Measurements from ENCODE around the gene R3HDML.

The R3HDML gene

GRCh38 chr20:44349349-44349748 is 12.5 kb downstream of the R3HDML start:
- Histone ChIP-seq H3K18ac (ENCODE audit: low read depth in 1 of 2, low read length in 2 of 2) (no peak overlapping the region), H3K4me1 (ENCODE audit: control insufficient read depth, insufficient read depth, low read depth, low read length) (no peaks in the 10 kb centered on the region), H3K27me3 (ENCODE audit: control insufficient read depth in 1 of 2, insufficient read depth in 1 of 2, low read length in 2 of 2) (peaks cover 8 to 24% of the 10 kb centered on the region in 2 experiments), H3K14ac (ENCODE audit: low read length in 2 of 2) (no peak overlapping the region), H3K79me1 (replicated peaks; ENCODE audit: low read length, poor library complexity, severe bottlenecking) (no peaks in the 10 kb centered on the region), H2BK5ac (ENCODE audit: low read depth, low read length, poor library complexity, severe bottlenecking) (no peak overlapping the region), H3K4me3 (ENCODE audit: insufficient read depth in 1 of 2, low read depth in 1 of 2, low read length in 2 of 2) (no peak overlapping the region), H4K8ac (ENCODE audit: low read length) (no peak overlapping the region), H2AFZ (ENCODE audit: low read depth, low read length) (no peak overlapping the region), H3K9ac (ENCODE audit: low read length) (no peak overlapping the region), H2AK5ac (ENCODE audit: low read length, severe bottlenecking) (no peak overlapping the region), H2BK12ac (ENCODE audit: low read length in 2 of 2) (no peak overlapping the region), H3K27ac (ENCODE audit: low read length, poor library complexity, severe bottlenecking) (no peak overlapping the region), H3K4me2 (ENCODE audit: low read length, poor library complexity, severe bottlenecking) (no peak overlapping the region), H3K36me3 (ENCODE audit: control insufficient read depth in 1 of 2, insufficient read depth in 2 of 2, low read depth in 1 of 2, low read length in 2 of 2) (no peaks in the 10 kb centered on the region), H3K4ac (ENCODE audit: low read depth in 1 of 2, low read length in 2 of 2) (no peak overlapping the region), H3K23ac (ENCODE audit: low read length in 2 of 2) (no peak overlapping the region), H2BK15ac (ENCODE audit: low read depth, poor library complexity, severe bottlenecking) (no peak overlapping the region), H4K91ac (ENCODE audit: low read length) (no peak overlapping the region), H2BK120ac (ENCODE audit: low read depth, low read length) (no peak overlapping the region), H3K9me3 (ENCODE audit: control insufficient read depth, low read length) (no peaks in the 10 kb centered on the region)
- DNase-seq, result no peak
- 66% methylated on average over 3 of the region's 3 CpGs for WGBS

DNA sequence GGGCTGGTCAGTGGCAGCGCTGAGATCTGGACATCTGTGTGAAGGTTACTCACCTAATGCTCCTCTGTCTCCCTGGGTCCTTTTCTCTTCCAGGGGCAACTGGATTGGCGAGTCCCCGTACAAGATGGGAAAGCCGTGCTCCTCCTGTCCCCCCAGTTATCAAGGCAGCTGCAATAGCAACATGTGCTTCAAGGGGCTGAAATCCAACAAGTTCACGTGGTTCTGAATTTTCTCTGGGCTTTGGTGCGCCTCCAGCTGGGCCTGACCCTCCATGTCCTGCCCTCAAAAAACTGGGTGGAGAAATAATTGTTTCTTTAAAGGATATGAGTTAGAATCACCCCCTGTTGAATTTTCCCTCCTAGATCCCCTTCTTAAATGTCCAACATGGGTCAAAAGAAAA is 13.7 kb downstream of the R3HDML start:
- Histone ChIP-seq H3K79me1 (replicated peaks; ENCODE audit: low read length, poor library complexity, severe bottlenecking) (no peaks in the 10 kb centered on the region), H4K91ac (ENCODE audit: low read length) (no peak overlapping the region), H2BK12ac (ENCODE audit: low read length in 2 of 2) (no peak overlapping the region), H3K18ac (ENCODE audit: low read depth in 1 of 2, low read length in 2 of 2) (no peak overlapping the region), H2BK15ac (ENCODE audit: low read depth, poor library complexity, severe bottlenecking) (no peak overlapping the region), H3K9me3 (ENCODE audit: control insufficient read depth, low read length) (no peaks in the 10 kb centered on the region), H3K23ac (ENCODE audit: low read length in 2 of 2) (no peak overlapping the region), H3K27me3 (ENCODE audit: control insufficient read depth in 1 of 2, insufficient read depth in 1 of 2, low read length in 2 of 2) (peaks cover 8 to 29% of the 10 kb centered on the region in 2 experiments), H3K4me1 (ENCODE audit: control insufficient read depth, insufficient read depth, low read depth, low read length) (no peaks in the 10 kb centered on the region), H3K36me3 (ENCODE audit: control insufficient read depth in 1 of 2, insufficient read depth in 2 of 2, low read depth in 1 of 2, low read length in 2 of 2) (no peaks in the 10 kb centered on the region), H2AK5ac (ENCODE audit: low read length, severe bottlenecking) (no peak overlapping the region), H3K4me2 (ENCODE audit: low read length, poor library complexity, severe bottlenecking) (no peak overlapping the region), H3K4me3 (ENCODE audit: insufficient read depth in 1 of 2, low read depth in 1 of 2, low read length in 2 of 2) (no peak overlapping the region), H3K14ac (ENCODE audit: low read length in 2 of 2) (no peak overlapping the region), H2BK120ac (ENCODE audit: low read depth, low read length) (no peak overlapping the region), H4K8ac (ENCODE audit: low read length) (no peak overlapping the region), H3K9ac (ENCODE audit: low read length) (no peak overlapping the region), H3K27ac (ENCODE audit: low read length, poor library complexity, severe bottlenecking) (no peak overlapping the region), H3K4ac (ENCODE audit: low read depth in 1 of 2, low read length in 2 of 2) (no peak overlapping the region), H2BK5ac (ENCODE audit: low read depth, low read length, poor library complexity, severe bottlenecking) (no peak overlapping the region), H2AFZ (ENCODE audit: low read depth, low read length) (no peak overlapping the region)
- DNase-seq, result no peak
- WGBS, result 95% methylated on average over 6 of the region's 6 CpGs

GRCh38 chr20:44354979-44355497 is 18.2 kb downstream of the R3HDML start:
- Histone ChIP-seq H3K23ac (ENCODE audit: low read length in 2 of 2) (no peak overlapping the region), H2AFZ (ENCODE audit: low read depth, low read length) (no peak overlapping the region), H3K4me3 (ENCODE audit: insufficient read depth in 1 of 2, low read depth in 1 of 2, low read length in 2 of 2) (no peak overlapping the region), H3K4me1 (ENCODE audit: control insufficient read depth, insufficient read depth, low read depth, low read length) (no peaks in the 10 kb centered on the region), H2BK5ac (ENCODE audit: low read depth, low read length, poor library complexity, severe bottlenecking) (no peak overlapping the region), H2AK5ac (ENCODE audit: low read length, severe bottlenecking) (no peak overlapping the region), H3K9ac (ENCODE audit: low read length) (no peak overlapping the region), H4K8ac (ENCODE audit: low read length) (no peak overlapping the region), H2BK12ac (ENCODE audit: low read length in 2 of 2) (no peak overlapping the region), H3K79me1 (replicated peaks; ENCODE audit: low read length, poor library complexity, severe bottlenecking) (no peaks in the 10 kb centered on the region), H3K27me3 (ENCODE audit: control insufficient read depth in 1 of 2, insufficient read depth in 1 of 2, low read length in 2 of 2) (peaks cover 31 to 64% of the 10 kb centered on the region in 2 experiments), H2BK120ac (ENCODE audit: low read depth, low read length) (no peak overlapping the region), H3K4me2 (ENCODE audit: low read length, poor library complexity, severe bottlenecking) (no peak overlapping the region), H3K36me3 (ENCODE audit: control insufficient read depth in 1 of 2, insufficient read depth in 2 of 2, low read depth in 1 of 2, low read length in 2 of 2) (no peaks in the 10 kb centered on the region), H2BK15ac (ENCODE audit: low read depth, poor library complexity, severe bottlenecking) (no peak overlapping the region), H3K9me3 (ENCODE audit: control insufficient read depth, low read length) (no peaks in the 10 kb centered on the region), H3K18ac (ENCODE audit: low read depth in 1 of 2, low read length in 2 of 2) (no peak overlapping the region), H3K4ac (ENCODE audit: low read depth in 1 of 2, low read length in 2 of 2) (no peak overlapping the region), H3K14ac (ENCODE audit: low read length in 2 of 2) (no peak overlapping the region), H3K27ac (ENCODE audit: low read length, poor library complexity, severe bottlenecking) (no peak overlapping the region), H4K91ac (ENCODE audit: low read length) (no peak overlapping the region)
- 86% methylated on average over 5 of the region's 6 CpGs for WGBS
- DNase-seq, result no peak

DNA sequence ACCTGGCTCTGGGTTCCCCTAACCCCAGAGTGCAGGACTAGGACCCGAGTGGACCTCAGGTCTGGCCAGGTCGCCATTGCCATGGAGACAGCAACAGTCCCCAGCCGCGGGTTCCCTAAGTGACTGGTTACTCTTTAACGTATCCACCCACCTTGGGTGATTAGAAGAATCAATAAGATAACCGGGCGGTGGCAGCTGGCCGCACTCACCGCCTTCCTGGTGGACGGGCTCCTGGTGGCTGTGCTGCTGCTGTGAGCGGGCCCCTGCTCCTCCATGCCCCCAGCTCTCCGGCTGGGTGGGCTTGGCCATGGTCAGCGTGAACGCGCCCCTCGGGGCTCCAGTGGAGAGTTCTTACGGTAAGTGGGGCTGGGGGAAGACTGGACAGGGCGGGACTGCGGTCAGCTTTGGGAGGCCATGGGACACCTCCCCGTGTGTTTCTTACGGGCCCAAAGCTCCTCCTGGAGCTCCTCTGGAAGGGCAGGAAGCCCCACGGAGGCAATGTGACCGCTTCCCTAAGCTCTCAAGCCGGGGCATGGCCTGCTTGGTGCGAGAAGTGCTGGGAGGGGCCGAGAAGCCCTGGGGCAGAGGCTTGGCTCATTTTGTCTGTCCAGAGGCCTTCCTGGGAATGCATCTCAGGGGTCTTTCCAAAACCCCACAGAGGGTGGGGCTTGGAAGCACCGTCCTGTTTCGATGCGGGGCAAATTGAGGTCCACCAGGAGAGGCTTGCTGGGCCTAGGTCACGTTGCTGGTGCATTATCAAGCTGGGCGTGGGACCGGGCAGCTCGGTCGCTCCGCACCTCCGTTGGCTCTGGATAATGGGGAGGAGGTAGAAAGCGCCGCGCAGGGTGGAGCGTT is 18.9 kb downstream of the R3HDML start, which contains the start of gene HNF4A:
Gene HNF4A, plus strand, starts transcription at position 202 of the 855 bp plus-strand sequence. Its CDS starts 106 bp downstream, at position 308.
- Histone ChIP-seq H3K4me3 (ENCODE audit: insufficient read depth in 1 of 2, low read depth in 1 of 2, low read length in 2 of 2) (no peak within 1 kb of the TSS), H3K9ac (ENCODE audit: low read length) (no peak within 1 kb of the TSS), H3K36me3 (ENCODE audit: control insufficient read depth in 1 of 2, insufficient read depth in 2 of 2, low read depth in 1 of 2, low read length in 2 of 2) (no peaks in the 10 kb centered on the region), H3K23ac (ENCODE audit: low read length in 2 of 2) (no peak within 1 kb of the TSS), H4K91ac (ENCODE audit: low read length) (no peak within 1 kb of the TSS), H3K14ac (ENCODE audit: low read length in 2 of 2) (peak within 1 kb of the TSS in 1 of 2 experiments; percentile 12), H3K4ac (ENCODE audit: low read depth in 1 of 2, low read length in 2 of 2) (no peak within 1 kb of the TSS), H4K8ac (ENCODE audit: low read length) (no peak within 1 kb of the TSS), H2AFZ (ENCODE audit: low read depth, low read length) (no peak within 1 kb of the TSS), H2BK15ac (ENCODE audit: low read depth, poor library complexity, severe bottlenecking) (no peak within 1 kb of the TSS), H2AK5ac (ENCODE audit: low read length, severe bottlenecking) (no peak within 1 kb of the TSS), H3K27ac (ENCODE audit: low read length, poor library complexity, severe bottlenecking) (no peak within 1 kb of the TSS), H2BK5ac (ENCODE audit: low read depth, low read length, poor library complexity, severe bottlenecking) (no peak within 1 kb of the TSS), H3K9me3 (ENCODE audit: control insufficient read depth, low read length) (no peaks in the 10 kb centered on the region), H2BK12ac (ENCODE audit: low read length in 2 of 2) (no peak within 1 kb of the TSS), H3K4me1 (ENCODE audit: control insufficient read depth, insufficient read depth, low read depth, low read length) (no peaks in the 10 kb centered on the region), H2BK120ac (ENCODE audit: low read depth, low read length) (no peak within 1 kb of the TSS), H3K4me2 (ENCODE audit: low read length, poor library complexity, severe bottlenecking) (no peak within 1 kb of the TSS), H3K79me1 (replicated peaks; ENCODE audit: low read length, poor library complexity, severe bottlenecking) (no peaks in the 10 kb centered on the region), H3K18ac (ENCODE audit: low read depth in 1 of 2, low read length in 2 of 2) (no peak within 1 kb of the TSS), H3K27me3 (ENCODE audit: control insufficient read depth in 1 of 2, insufficient read depth in 1 of 2, low read length in 2 of 2) (peaks cover 31 to 64% of the 10 kb centered on the region in 2 experiments)
- WGBS, result 90% methylated on average over 40 of the region's 40 CpGs
- DNase-seq, result no peak
